Lung (tissue), 12 donors: ENCODE results near the gene PLPPR3. TPM values are rescaled to one million over a fixed set of nuclear protein-coding genes. Genes with fewer than 3 reads are reported as not detected.
A peak's percentile ranks its signal among the peaks of the same experiment; 100 is the strongest.

Experiments
- ATAC-seq: fragments of 200-7000 bp; cut with Tn5 transposase; one replicate; pipeline ENCODE4 v1.9.1; 2020; ENCODE audit warnings: moderate number of reproducible peaks; ENCODE audit not compliant: insufficient read depth, low FRiP score
- DNase-seq, 3 donors: peaks; one replicate each; pipeline ENCODE4 v3.0.0-alpha.2; 2013 to 2017
- H3K27ac ChIP-seq, 2 donors: one replicate each; pipeline ENCODE4 v1.5.1; 2013; ENCODE audit warnings: mild to moderate bottlenecking in 2 of 2, moderate library complexity in 2 of 2, control low read depth in 1 of 2, inconsistent platforms in 1 of 2, low read depth in 1 of 2, low read length in 1 of 2
- H3K27me3 ChIP-seq, 3 donors: one replicate each; pipeline ENCODE4 v1.5.1; 2013; ENCODE audit warnings: low read length in 2 of 3; ENCODE audit not compliant: control insufficient read depth in 3 of 3, insufficient read depth in 3 of 3
- H3K36me3 ChIP-seq, 4 donors: one replicate each; pipeline ENCODE4 v1.5.1; 2013; ENCODE audit warnings: low read length in 4 of 4, mild to moderate bottlenecking in 1 of 4, moderate library complexity in 1 of 4; ENCODE audit not compliant: control insufficient read depth in 4 of 4, insufficient read depth in 4 of 4
- H3K4me1 ChIP-seq, 5 donors: one replicate each; pipeline ENCODE4 v1.5.1; 2013; ENCODE audit warnings: low read length in 5 of 5, mild to moderate bottlenecking in 2 of 5, moderate library complexity in 1 of 5; ENCODE audit not compliant: control insufficient read depth in 5 of 5, insufficient read depth in 5 of 5
- H3K4me3 ChIP-seq: one replicate; pipeline ENCODE4 v1.5.1; 2013; ENCODE audit warnings: mild to moderate bottlenecking, control low read depth, moderate library complexity
- H3K9ac ChIP-seq, 2 donors: one replicate each; pipeline ENCODE4 v1.5.1; 2013; ENCODE audit warnings: low read length in 2 of 2, control low read depth in 1 of 2; ENCODE audit not compliant: insufficient read depth in 1 of 2
- H3K9me3 ChIP-seq, 4 donors: one replicate each; pipeline ENCODE4 v1.5.1; 2013; ENCODE audit warnings: low read length in 3 of 4, mild to moderate bottlenecking in 1 of 4, moderate library complexity in 1 of 4; ENCODE audit not compliant: control insufficient read depth in 4 of 4, insufficient read depth in 3 of 4
- WGBS, 2 donors: extraction: QIAGEN DNeasy Blood & Tissue Kit; methylation state at CpG; one replicate each; pipeline ENCODE4 v1.1.7; 2013; 5-methylcytosine and 5-hydroxymethylcytosine counted together
- polyA plus RNA-seq, 2 donors: library from polyadenylated mRNA; stranded (reverse); fragments of 200-250 nt; gene quantifications; one replicate each; pipeline ENCODE4 v1.2.1, GENCODE V29; 2013
- total RNA-seq, 2 donors: library from RNA; depleted of rRNA in 1 of 2; stranded (reverse); fragments of >200 nt in 1 of 2; gene quantifications; one replicate each; pipeline ENCODE4 v1.2.1, GENCODE V29; 2014 to 2021
- TF ChIP-seq, protein P1 (sequence below): IDR thresholded peaks from 2 replicates; pipeline ENCODE4 v1.5.1; 2012; ENCODE audit warnings: mild to moderate bottlenecking; ENCODE audit errors: control extremely low read depth, extremely low read depth
- donor health status: control.
- donor health status: control.
- donor health status: Bipolar disorder and iron deficiency.
- donor health status: healthy.
- donor health status: DM: yes; HTN: yes; CAD: no.

PLPPR3 gene
- total and polyA plus RNA-seq, 4 donors: 0.91 to 14.1 (median 6.1) TPM

DNA sequence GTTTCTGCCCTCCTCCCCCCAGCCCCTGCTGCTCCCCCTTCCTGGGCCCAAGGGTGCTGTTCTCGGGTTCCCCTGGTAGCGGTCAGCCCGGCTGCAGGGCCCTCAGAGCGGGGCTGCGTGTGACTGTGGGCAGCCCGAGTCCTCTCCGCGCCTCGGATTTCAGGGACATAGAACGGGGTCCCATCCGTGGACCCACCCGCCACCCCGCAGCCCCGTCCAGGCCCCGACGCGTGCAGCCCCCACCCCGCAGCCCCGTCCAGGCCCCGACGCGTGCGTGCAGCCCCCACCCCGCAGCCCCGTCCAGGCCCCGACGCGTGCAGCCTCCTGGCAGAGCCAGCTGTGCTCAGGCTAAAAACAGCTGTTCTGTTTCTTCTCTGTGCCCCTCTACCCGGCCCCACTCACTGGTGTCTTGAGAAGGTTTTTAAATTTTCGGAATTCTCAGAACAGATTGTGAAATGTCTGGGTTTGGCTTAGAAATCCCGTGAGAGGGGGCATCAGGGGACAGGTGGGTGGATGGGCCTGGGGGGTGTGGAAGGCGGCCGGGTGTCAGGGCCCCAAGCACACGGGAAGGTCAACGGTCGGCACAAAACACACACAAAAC is 13.6 kb upstream of the PLPPR3 start:
- Histone ChIP-seq H3K4me3 (no peak overlapping the region), H3K9ac (no peak overlapping the region), H3K4me1 (no peaks in the 10 kb centered on the region), H3K27ac (no peak overlapping the region), H3K27me3 (peaks cover 4 to 7% (median 6%) of the 10 kb centered on the region in 3 donors), H3K9me3 (no peaks in the 10 kb centered on the region), H3K36me3 (no peaks in the 10 kb centered on the region)
- ATAC-seq (no peak), DNase-seq (peak; percentile 82 to 84 (median 83))
- TF ChIP-seq, protein P1, sequence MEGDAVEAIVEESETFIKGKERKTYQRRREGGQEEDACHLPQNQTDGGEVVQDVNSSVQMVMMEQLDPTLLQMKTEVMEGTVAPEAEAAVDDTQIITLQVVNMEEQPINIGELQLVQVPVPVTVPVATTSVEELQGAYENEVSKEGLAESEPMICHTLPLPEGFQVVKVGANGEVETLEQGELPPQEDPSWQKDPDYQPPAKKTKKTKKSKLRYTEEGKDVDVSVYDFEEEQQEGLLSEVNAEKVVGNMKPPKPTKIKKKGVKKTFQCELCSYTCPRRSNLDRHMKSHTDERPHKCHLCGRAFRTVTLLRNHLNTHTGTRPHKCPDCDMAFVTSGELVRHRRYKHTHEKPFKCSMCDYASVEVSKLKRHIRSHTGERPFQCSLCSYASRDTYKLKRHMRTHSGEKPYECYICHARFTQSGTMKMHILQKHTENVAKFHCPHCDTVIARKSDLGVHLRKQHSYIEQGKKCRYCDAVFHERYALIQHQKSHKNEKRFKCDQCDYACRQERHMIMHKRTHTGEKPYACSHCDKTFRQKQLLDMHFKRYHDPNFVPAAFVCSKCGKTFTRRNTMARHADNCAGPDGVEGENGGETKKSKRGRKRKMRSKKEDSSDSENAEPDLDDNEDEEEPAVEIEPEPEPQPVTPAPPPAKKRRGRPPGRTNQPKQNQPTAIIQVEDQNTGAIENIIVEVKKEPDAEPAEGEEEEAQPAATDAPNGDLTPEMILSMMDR: no peak
- WGBS, 2 donors: 65 to 72% methylated on average over 36 of the region's 36 CpGs

- Histone ChIP-seq H3K36me3 (no peaks in the 10 kb centered on the region), H3K4me3 (no peak overlapping the region), H3K27ac (no peak overlapping the region), H3K9me3 (no peaks in the 10 kb centered on the region), H3K9ac (no peak overlapping the region), H3K4me1 (no peaks in the 10 kb centered on the region), H3K27me3 (peaks cover 4 to 7% (median 6%) of the 10 kb centered on the region in 3 donors)
- ATAC-seq (no peak), DNase-seq (no peak)
- TF ChIP-seq, protein P1: no peak
- WGBS, 2 donors: 44 to 54% methylated on average over 24 of the region's 24 CpGs
These were observed 12.5 kb upstream of the PLPPR3 start for GRCh38 chr19:834216-834615.

DNA sequence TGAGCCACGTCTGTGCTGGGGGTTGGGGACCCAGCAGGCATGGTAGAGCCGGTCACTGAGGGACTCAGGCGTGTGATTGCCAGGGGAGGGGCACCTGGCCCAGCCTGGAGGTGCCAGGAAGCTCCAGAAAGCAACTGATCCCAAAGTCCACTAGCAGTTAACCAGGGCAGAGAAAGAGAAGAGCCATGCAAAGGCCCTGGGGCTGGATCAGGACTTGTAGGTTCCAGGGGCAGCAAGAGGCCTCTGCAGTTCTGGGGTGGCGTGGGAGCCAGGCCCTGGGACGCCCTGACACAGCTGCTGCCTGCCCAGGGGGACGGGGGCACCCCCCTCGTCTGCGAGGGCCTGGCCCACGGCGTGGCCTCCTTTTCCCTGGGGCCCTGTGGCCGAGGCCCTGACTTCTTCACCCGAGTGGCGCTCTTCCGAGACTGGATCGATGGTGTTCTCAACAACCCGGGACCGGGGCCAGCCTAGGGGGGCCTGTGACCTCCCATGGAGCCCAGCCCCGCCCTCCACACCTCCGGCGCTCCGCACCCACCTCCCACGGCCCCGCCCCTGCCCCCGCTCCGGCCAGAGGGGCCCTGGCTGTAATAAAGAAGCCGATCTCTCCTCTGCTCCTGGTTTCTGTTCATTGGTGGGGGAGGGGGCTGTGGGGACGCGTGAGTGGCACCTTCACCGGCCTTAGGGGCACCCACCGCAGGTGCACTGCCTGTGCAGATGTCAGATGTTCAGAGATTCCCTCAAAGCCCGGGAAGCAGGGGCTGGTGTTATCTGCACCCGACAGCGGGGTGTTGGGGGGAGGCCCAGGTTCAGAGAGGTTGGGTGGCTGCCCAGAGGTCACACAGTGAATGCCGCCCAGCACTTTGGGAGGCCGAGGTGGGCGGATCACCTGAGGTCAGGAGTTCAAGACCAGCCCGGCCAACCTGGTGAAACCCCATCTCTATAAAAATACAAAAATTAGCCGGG is 9.9 kb upstream of the PLPPR3 start:
- no peaks in the 10 kb centered on the region for H3K36me3 ChIP-seq
- peaks cover 0 to 2% (median 0%) of the 10 kb centered on the region in 5 donors for H3K4me1 ChIP-seq
- H3K4me3 ChIP-seq: no peak overlapping the region
- ATAC-seq: no peak
- H3K27me3 ChIP-seq: peaks cover 4 to 7% (median 6%) of the 10 kb centered on the region in 3 donors
- H3K27ac ChIP-seq: no peak overlapping the region
- H3K9ac ChIP-seq: no peak overlapping the region
- no peak for DNase-seq
- TF ChIP-seq, protein P1: no peak
- 41 to 55% methylated on average over 34 to 38 of the region's 38 CpGs for WGBS, 2 donors
- no peaks in the 10 kb centered on the region for H3K9me3 ChIP-seq
